IPS-NIHi11 (cell line): ENCODE data around the gene B4GALNT3.

Source experiments
- DNase-seq: peaks from one replicate; pipeline ENCODE4 v3.0.0; 2012; ENCODE audit warnings: mixed read lengths, low spot score

Gene B4GALNT3

GRCh38 chr12:467591-467990, 7.9 kb downstream of the B4GALNT3 start:
- no peak for DNase-seq

GRCh38 chr12:468671-469389, 9.1 kb downstream of the B4GALNT3 start:
- no peak for DNase-seq

- DNase-seq = no peak
Measured at GRCh38 chr12:470133-470532, 10.4 kb downstream of the B4GALNT3 start.

- DNase-seq = no peak
Measured at GRCh38 chr12:473198-473597, 13.5 kb downstream of the B4GALNT3 start.

- DNase-seq = peak; percentile 50
Measured at GRCh38 chr12:473863-474577, 14.3 kb downstream of the B4GALNT3 start.

GRCh38 chr12:475286-475685, 15.5 kb downstream of the B4GALNT3 start:
- no peak for DNase-seq

- DNase-seq = no peak
Measured at GRCh38 chr12:479161-479560, 19.4 kb downstream of the B4GALNT3 start.

- no peak for DNase-seq
Measured at GRCh38 chr12:480831-481816, 21.4 kb downstream of the B4GALNT3 start.

- no peak for DNase-seq
Measured at GRCh38 chr12:482061-482460, 22.3 kb downstream of the B4GALNT3 start.

- no peak for DNase-seq
Measured at GRCh38 chr12:484096-484495, 24.4 kb downstream of the B4GALNT3 start.

- DNase-seq = no peak
Measured at GRCh38 chr12:490260-490659, 30.5 kb downstream of the B4GALNT3 start.

- peak; percentile 1 for DNase-seq
Measured at GRCh38 chr12:495466-495865, 35.7 kb downstream of the B4GALNT3 start.

- DNase-seq = no peak
Measured at GRCh38 chr12:496736-497135, 37.0 kb downstream of the B4GALNT3 start.

- DNase-seq = peak; percentile 5
Measured at GRCh38 chr12:497501-498160, 37.9 kb downstream of the B4GALNT3 start.

GRCh38 chr12:499837-500458, 40.2 kb downstream of the B4GALNT3 start:
- no peak for DNase-seq

GRCh38 chr12:501722-502447, 42.1 kb downstream of the B4GALNT3 start:
- no peak for DNase-seq

- DNase-seq = peak; percentile 59
Measured at GRCh38 chr12:503111-503761, 43.5 kb downstream of the B4GALNT3 start.

- DNase-seq = no peak
Measured at GRCh38 chr12:505221-505620, 45.5 kb downstream of the B4GALNT3 start.

GRCh38 chr12:507391-507796, 47.7 kb downstream of the B4GALNT3 start:
- no peak for DNase-seq

GRCh38 chr12:508145-508544, 48.4 kb downstream of the B4GALNT3 start:
- no peak for DNase-seq
